GM19468 (cell line): Measurements from ENCODE around the gene OR4M1.
"Not testable (repeated sequence)": the region's sequence is repeated elsewhere in the genome, so short reads cannot be mapped to it uniquely, and the experiment has no call there.

Source experiments
- ATAC-seq: cut with Tn5 transposase; IDR thresholded peaks from one replicate; pipeline ENCODE4 v1.9.1; 2021; ENCODE audit warnings: mild to moderate bottlenecking, moderate library complexity, moderate number of reproducible peaks; ENCODE audit not compliant: unreplicated experiment; ENCODE audit errors: extremely low read depth

Gene OR4M1, protein sequence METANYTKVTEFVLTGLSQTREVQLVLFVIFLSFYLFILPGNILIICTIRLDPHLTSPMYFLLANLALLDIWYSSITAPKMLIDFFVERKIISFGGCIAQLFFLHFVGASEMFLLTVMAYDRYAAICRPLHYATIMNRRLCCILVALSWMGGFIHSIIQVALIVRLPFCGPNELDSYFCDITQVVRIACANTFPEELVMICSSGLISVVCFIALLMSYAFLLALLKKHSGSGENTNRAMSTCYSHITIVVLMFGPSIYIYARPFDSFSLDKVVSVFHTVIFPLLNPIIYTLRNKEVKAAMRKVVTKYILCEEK

GRCh38 chr14:19773204-19773603 is at the start of gene OR4M1:
Gene OR4M1, plus strand, starts transcription at chr14:19773504. Its CDS starts 6,819 bp downstream, at chr14:19780323.
- not testable (repeated sequence) for ATAC-seq

DNA sequence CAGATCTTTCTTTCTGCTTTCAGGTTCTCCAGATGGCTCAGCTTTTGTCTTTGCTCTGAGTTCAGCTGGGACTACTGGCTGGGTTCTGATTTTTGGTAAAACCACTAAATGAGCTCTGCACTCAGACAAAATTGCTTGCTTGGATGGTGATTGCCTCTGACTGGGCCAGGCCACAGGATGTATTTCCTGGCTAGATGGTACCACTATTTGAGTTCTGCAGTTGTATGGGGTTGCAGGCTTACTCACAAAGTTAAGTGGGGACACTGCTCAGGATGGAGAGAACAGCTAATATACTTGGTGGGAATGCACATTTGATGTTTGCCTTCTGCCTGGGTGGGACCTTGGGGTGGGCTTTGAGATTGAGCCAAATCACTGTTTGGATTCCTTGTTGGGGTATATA is 43.9 kb upstream of the OR4M1 start:
- no peak for ATAC-seq

- ATAC-seq: no peak
Observed at GRCh38 chr14:19729763-19730162, 43.5 kb upstream of the OR4M1 start.

GRCh38 chr14:19733893-19734292 is 39.4 kb upstream of the OR4M1 start:
- ATAC-seq: not testable (repeated sequence)

- ATAC-seq: no peak
Observed at GRCh38 chr14:19743256-19743655, 30.0 kb upstream of the OR4M1 start, which contains the start of gene OR4Q3. Gene OR4Q3, plus strand, starts transcription at chr14:19743571.

GRCh38 chr14:19752316-19752715 is 21.0 kb upstream of the OR4M1 start:
- ATAC-seq: not testable (repeated sequence)

GRCh38 chr14:19754172-19754571 is 19.1 kb upstream of the OR4M1 start:
- ATAC-seq: no peak

- not testable (repeated sequence) for ATAC-seq
Observed at GRCh38 chr14:19771491-19771890, 1.8 kb upstream of the OR4M1 start.

- ATAC-seq: no peak
Observed at GRCh38 chr14:19771895-19772430, 1.3 kb upstream of the OR4M1 start.

GRCh38 chr14:19772454-19772853 is 850 bp upstream of the OR4M1 start:
- ATAC-seq: not testable (repeated sequence)

GRCh38 chr14:19775587-19775986 is 2.3 kb downstream of the OR4M1 start:
- no peak for ATAC-seq

DNA sequence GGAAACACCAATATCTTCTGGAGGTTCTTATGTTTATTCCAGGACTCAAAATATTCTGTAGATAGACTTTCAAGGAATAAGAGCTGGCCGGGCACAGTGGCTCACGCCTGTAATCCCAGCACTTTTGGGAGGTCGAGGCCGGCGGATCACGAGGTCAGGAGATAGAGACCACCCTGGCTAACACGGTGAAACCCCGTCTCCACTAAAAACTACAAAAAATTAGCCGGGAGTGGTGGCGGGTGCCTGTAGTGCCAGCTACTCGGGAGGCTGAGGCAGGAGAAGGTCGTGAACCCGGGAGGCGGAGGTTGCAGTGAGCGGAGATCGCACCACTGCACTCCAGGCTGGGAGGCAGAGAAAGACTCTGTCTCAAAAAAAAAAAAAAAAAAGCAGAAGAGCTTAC is 12.5 kb downstream of the OR4M1 start:
- not testable (repeated sequence) for ATAC-seq

DNA sequence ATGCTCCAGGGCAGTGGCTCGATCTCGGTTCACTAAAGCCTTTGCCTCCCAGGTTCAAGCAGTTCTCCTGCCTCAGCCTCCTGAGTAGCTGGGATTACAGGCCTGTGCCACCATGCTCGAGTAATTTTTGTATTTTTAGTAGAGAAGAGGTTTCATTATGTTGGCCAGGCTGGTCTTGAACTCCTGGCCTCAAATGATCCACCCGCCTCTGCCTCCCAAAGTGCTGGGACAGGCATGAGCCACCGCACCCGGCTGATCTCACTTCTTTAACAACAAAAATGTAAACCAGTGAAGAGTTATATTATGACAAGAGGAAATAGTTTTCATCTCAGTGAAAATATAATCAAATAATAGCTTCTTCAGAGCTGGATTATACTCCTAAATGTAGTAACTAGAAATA is 14.0 kb downstream of the OR4M1 start:
- not testable (repeated sequence) for ATAC-seq

DNA sequence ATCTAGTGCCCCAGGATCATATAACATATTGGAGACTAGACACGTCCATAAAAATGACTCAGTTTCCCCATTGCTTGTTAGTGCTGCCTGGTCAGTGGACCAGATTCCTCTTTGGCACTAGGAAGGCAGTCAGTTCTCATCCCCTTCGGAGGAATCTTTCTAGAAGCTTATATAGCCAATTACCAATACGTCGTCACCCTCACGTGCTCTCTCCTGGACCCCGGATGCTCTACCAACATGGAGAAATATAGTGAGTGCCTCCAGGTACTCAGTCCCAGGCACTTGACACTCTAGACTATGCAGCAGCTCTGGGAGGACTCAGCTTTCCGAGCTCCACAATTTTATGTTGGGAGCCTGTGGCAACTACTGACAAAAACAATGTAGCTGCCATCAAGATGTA is 14.8 kb downstream of the OR4M1 start:
- ATAC-seq: not testable (repeated sequence)

DNA sequence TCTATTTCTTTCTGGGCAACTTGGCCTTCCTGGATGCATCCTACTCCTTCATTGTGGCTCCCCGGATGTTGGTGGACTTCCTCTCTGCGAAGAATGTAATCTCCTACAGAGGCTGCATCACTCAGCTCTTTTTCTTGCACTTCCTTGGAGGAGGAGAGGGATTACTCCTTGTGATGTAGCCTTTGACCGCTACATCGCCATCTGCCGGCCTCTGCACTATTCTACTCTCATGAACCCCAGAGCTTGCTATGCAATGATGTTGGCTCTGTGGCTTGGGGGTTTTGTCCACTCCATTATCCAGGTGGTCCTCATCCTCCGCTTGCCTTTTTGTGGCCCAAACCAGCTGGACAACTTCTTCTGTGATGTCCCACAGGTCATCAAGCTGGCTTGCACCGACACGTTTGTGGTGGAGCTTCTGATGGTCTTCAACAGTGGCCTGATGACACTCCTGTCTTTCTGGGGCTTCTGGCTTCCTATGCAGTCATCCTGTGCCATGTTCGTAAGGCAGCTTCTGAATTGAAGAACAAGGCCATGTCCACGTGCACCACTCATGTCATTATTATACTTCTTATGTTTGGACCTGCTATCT is 23.3 kb downstream of the OR4M1 start:
- not testable (repeated sequence) for ATAC-seq

- no peak for ATAC-seq
Observed at GRCh38 chr14:19799880-19800279, 26.6 kb downstream of the OR4M1 start.

DNA sequence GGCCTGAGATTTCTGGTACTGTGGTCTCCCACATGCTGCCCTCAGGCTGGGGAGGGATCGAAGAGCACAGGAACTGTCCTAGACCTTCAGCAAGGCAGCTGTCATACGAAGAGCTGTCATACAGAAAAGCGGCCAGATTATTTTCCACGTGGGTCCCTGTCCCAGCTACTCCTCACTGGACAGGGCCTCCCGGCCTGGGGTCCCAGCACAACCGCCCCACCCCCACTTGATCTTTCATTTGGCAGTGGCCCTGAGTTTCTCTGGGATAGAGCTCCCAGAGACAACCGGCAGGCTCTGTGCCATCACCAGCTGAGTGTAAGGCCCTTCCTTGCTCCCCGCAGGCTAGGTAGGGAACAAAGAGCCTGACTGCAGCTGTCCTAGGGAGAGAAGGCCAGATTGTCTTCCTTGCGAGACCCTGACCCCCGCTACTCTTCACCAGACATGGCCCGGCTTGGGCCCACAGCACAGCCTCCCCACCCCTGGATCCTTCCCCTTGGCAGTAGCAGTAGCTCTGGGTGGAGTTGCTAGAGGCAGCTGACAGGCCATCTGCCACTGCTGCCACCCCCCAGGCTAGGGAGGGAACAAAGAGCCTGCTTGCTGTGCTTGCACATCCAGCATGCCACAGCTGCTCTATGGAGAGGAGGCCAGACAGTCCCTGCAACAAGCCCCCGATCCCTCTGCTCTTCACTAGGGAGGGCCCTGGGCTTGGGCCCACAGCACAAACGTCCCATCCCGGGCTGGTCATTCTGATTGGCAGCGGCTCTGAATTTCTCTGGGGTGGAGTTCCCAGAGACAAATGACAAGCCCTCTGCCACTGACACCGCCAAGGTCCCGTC is 27.2 kb downstream of the OR4M1 start:
- ATAC-seq: no peak

DNA sequence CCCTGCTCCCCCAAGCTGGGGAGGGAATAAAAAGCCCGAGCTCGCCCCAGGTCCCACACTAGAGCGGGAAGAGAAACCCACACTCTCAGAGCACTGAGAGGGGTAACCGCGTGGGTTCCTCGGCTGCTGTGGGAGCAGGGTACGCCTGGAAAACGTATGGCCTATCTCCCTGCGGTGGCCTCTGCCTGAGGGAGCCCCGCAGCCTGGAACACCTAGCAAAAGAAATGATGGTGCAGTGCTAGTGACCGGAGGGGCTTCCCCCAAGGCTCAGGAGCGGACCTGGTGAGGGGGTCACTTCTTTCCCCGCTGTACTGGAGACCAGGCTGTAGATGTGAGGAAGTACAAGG is 27.8 kb downstream of the OR4M1 start:
- no peak for ATAC-seq

DNA sequence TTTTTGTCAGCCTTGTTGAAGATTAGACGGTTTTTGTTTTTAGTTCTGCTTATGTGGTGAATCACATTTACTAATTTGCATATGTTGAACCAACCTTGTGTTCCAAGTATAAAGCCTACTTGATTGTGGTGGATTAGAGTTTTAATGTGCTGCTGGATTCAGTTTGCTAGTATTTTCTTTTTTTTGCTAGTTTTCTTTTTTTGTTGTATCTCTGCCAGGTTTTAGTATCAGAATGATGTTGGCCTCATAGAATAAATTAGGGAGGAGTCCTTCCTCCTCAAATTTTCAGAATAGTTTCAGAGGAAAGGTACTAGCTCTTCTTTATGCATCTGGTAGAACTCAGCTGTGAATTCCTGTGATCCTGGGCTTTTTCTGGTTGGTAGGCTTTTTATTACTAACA is 30.2 kb downstream of the OR4M1 start, which contains the start of gene OR4N2:
Gene OR4N2, plus strand, starts transcription at position 301 of the 400 bp plus-strand sequence. CDS start 23,679 bp downstream, outside the sequence.
- not testable (repeated sequence) for ATAC-seq

DNA sequence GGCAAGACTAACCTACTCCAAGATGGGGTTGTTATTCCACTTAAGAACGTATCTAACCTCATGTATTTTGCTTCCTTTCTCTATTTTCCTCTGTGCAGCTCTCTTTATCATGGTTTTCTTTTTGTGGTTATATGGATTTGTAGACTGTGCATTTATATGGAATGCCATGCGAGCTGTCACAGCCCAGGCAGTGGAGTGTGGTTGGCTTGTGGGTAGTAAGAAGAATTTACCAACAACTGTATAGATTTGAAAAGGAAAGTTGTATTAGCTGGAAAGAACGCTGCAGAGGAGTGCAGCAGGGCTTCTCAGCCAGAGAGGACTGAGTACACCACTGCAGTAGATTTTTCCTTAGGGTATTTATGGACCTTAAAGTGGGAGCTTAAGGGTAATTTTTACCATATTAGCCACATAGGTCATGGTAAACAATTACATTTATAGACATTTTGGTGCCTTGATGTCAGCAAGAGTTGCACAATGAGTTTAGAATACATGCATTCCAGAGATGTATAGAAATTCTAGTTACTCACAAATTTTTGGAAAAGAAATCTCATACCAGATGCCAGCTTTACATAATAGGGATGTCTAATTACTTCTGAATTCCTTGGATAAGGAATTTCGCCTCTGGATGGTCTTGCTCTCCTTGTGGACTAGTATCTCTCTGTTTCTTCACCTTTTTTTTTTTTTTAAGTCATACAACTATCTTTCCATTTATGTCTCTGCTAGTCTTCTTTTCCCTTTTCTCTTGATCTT is 40.0 kb downstream of the OR4M1 start:
- not testable (repeated sequence) for ATAC-seq
